Measurements from ENCODE around the gene AUNIP. TPM values are rescaled to one million over a fixed set of nuclear protein-coding genes. Genes with fewer than 3 reads are reported as not detected.

Gene AUNIP
- polyA plus RNA-seq, 1 of the 3 experiments (the other 2 are of a cell fraction): 1.9 TPM

- TF ChIP-seq POLR2AphosphoS5 (IDR thresholded peaks at IDR 0.05; ENCODE audit: low read depth, low read length): no peak
- no peak for TF ChIP-seq MAX (IDR thresholded peaks at IDR 0.05; ENCODE audit: low read depth)
- no peak for TF ChIP-seq ELF1 (IDR thresholded peaks at IDR 0.05)
- no peak for TF ChIP-seq TCF12 (IDR thresholded peaks at IDR 0.05)
- TF ChIP-seq SMC3 (IDR thresholded peaks at IDR 0.05; ENCODE audit: low read depth, low read length): no peak
- TF ChIP-seq MXI1 (IDR thresholded peaks at IDR 0.05; ENCODE audit: low read depth, low read length): no peak
- TF ChIP-seq, protein P1, sequence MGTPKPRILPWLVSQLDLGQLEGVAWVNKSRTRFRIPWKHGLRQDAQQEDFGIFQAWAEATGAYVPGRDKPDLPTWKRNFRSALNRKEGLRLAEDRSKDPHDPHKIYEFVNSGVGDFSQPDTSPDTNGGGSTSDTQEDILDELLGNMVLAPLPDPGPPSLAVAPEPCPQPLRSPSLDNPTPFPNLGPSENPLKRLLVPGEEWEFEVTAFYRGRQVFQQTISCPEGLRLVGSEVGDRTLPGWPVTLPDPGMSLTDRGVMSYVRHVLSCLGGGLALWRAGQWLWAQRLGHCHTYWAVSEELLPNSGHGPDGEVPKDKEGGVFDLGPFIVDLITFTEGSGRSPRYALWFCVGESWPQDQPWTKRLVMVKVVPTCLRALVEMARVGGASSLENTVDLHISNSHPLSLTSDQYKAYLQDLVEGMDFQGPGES (IDR thresholded peaks at IDR 0.05; ENCODE audit: low read depth, low read length): no peak
- TF ChIP-seq, protein P2, sequence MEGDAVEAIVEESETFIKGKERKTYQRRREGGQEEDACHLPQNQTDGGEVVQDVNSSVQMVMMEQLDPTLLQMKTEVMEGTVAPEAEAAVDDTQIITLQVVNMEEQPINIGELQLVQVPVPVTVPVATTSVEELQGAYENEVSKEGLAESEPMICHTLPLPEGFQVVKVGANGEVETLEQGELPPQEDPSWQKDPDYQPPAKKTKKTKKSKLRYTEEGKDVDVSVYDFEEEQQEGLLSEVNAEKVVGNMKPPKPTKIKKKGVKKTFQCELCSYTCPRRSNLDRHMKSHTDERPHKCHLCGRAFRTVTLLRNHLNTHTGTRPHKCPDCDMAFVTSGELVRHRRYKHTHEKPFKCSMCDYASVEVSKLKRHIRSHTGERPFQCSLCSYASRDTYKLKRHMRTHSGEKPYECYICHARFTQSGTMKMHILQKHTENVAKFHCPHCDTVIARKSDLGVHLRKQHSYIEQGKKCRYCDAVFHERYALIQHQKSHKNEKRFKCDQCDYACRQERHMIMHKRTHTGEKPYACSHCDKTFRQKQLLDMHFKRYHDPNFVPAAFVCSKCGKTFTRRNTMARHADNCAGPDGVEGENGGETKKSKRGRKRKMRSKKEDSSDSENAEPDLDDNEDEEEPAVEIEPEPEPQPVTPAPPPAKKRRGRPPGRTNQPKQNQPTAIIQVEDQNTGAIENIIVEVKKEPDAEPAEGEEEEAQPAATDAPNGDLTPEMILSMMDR (IDR thresholded peaks at IDR 0.05): no peak
- TF ChIP-seq SIN3A (IDR thresholded peaks at IDR 0.05; ENCODE audit: borderline replicate concordance, low read depth, low read length): no peak
- TF ChIP-seq GABPA (IDR thresholded peaks at IDR 0.05; ENCODE audit: low read depth): no peak
- no peak for TF ChIP-seq CHD2 (IDR thresholded peaks at IDR 0.05; ENCODE audit: low read length, partially characterized antibody)
- TF ChIP-seq FOXJ3 (CRISPR knock-in tag; IDR thresholded peaks at IDR 0.05): no peak
- no peak for TF ChIP-seq TEAD4 (IDR thresholded peaks at IDR 0.05; ENCODE audit: borderline replicate concordance, insufficient read depth)
- TF ChIP-seq, protein P3, sequence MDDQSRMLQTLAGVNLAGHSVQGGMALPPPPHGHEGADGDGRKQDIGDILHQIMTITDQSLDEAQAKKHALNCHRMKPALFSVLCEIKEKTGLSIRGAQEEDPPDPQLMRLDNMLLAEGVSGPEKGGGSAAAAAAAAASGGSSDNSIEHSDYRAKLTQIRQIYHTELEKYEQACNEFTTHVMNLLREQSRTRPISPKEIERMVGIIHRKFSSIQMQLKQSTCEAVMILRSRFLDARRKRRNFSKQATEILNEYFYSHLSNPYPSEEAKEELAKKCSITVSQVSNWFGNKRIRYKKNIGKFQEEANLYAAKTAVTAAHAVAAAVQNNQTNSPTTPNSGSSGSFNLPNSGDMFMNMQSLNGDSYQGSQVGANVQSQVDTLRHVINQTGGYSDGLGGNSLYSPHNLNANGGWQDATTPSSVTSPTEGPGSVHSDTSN (IDR thresholded peaks at IDR 0.05): no peak
- TF ChIP-seq, protein P4, sequence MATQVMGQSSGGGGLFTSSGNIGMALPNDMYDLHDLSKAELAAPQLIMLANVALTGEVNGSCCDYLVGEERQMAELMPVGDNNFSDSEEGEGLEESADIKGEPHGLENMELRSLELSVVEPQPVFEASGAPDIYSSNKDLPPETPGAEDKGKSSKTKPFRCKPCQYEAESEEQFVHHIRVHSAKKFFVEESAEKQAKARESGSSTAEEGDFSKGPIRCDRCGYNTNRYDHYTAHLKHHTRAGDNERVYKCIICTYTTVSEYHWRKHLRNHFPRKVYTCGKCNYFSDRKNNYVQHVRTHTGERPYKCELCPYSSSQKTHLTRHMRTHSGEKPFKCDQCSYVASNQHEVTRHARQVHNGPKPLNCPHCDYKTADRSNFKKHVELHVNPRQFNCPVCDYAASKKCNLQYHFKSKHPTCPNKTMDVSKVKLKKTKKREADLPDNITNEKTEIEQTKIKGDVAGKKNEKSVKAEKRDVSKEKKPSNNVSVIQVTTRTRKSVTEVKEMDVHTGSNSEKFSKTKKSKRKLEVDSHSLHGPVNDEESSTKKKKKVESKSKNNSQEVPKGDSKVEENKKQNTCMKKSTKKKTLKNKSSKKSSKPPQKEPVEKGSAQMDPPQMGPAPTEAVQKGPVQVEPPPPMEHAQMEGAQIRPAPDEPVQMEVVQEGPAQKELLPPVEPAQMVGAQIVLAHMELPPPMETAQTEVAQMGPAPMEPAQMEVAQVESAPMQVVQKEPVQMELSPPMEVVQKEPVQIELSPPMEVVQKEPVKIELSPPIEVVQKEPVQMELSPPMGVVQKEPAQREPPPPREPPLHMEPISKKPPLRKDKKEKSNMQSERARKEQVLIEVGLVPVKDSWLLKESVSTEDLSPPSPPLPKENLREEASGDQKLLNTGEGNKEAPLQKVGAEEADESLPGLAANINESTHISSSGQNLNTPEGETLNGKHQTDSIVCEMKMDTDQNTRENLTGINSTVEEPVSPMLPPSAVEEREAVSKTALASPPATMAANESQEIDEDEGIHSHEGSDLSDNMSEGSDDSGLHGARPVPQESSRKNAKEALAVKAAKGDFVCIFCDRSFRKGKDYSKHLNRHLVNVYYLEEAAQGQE (IDR thresholded peaks at IDR 0.05; ENCODE audit: low read depth, low read length): no peak
- Histone ChIP-seq H2AFZ (ENCODE audit: low read depth) (no peak overlapping the region), H3K9me2 (no peaks in the 10 kb centered on the region), H3K79me2 (ENCODE audit: insufficient read depth) (peaks cover 42% of the 10 kb centered on the region), H3K36me3 (replicated peaks in 1 of 2; ENCODE audit: control insufficient read depth in 1 of 2, insufficient read depth in 2 of 2, low read length in 1 of 2) (peaks cover 0 to 25% of the 10 kb centered on the region in 2 experiments), H3K4me2 (peak overlapping the region; percentile 100), H3K27ac (ENCODE audit: low read depth in 2 of 2, low read length in 1 of 2) (peak overlapping the region; percentile 79 to 88; a peak in 2 of 4 replicates), H4K20me1 (ENCODE audit: insufficient read depth) (peaks cover 7% of the 10 kb centered on the region; the same call in 1 of the 2 replicates), H3K4me3 (ENCODE audit: low read depth in 2 of 2, low read length in 1 of 2) (peak overlapping the region; percentile 95 to 97), H3K27me3 (ENCODE audit: insufficient read depth) (no peaks in the 10 kb centered on the region), H3K9ac (peak overlapping the region; percentile 92), H3F3A (replicated peaks; ENCODE audit: insufficient read depth) (no peaks in the 10 kb centered on the region), H3K4me1 (ENCODE audit: control insufficient read depth in 1 of 2, insufficient read depth in 2 of 2, low read depth in 1 of 2, low read length in 1 of 2) (peaks cover 8 to 29% of the 10 kb centered on the region in 2 experiments; a peak in 1 of 4 replicates), H3K9me3 (no peaks in the 10 kb centered on the region)
- POLR2A ChIA-PET: interaction anchor here (1.7 kb wide), 1 partner anchor 54 kb away, joined by 5 read pairs; the partner anchor contains the start of gene PAQR7
- no peak for DNase-seq
- WGBS (ENCODE audit: low lambda C conversion rate): 39% methylated on average over 10 of the region's 10 CpGs
- CTCF ChIA-PET: interaction anchor here (0.7 to 2.7 kb wide), 5 partner anchors 10 to 211 kb away, joined by 3 to 8 read pairs (median 7); no protein-coding TSS in a partner anchor
These were observed 38.2 kb downstream of the AUNIP start for GRCh38 chr1:25821112-25821476.
